Calu3 (cell line): Measurements from ENCODE around the gene AP2B1. TPM values are rescaled to one million over a fixed set of nuclear protein-coding genes. Genes with fewer than 3 reads are reported as not detected.

Experiments used
- BruUV-seq: library from RNA; stranded (reverse); fragments of 400-500 nt; replicated peaks from 2 replicates; lab custom pipeline; 2021; lab: Mats Ljungman, UMichigan
- CTCF ChIA-PET: fragments of 300-600 bp; sonication (Branson Sonifier 250); formaldehyde crosslinking; loops from one replicate; lab custom pipeline; 2022; ENCODE audit warnings: antibody characterized with exemption; lab: Charles Lee
- DNase-seq: peaks from one replicate; pipeline ENCODE4 v3.0.0; 2022
- H3K27ac Mint-ChIP-seq: one replicate; pipeline ENCODE4 v1.8.0; 2022; ENCODE audit warnings: mixed read lengths; ENCODE audit not compliant: unreplicated experiment
- H3K27me3 Mint-ChIP-seq: one replicate; pipeline ENCODE4 v1.8.0; 2022; ENCODE audit warnings: mixed read lengths; ENCODE audit not compliant: unreplicated experiment
- H3K36me3 Mint-ChIP-seq: one replicate; pipeline ENCODE4 v1.8.0; 2022; ENCODE audit warnings: mild to moderate bottlenecking, moderate library complexity, mixed read lengths; ENCODE audit not compliant: insufficient read depth, unreplicated experiment
- H3K4me1 Mint-ChIP-seq: one replicate; pipeline ENCODE4 v1.8.0; 2022; ENCODE audit warnings: mild to moderate bottlenecking, low read depth, mixed read lengths; ENCODE audit not compliant: unreplicated experiment
- H3K4me3 Mint-ChIP-seq: one replicate; pipeline ENCODE4 v1.8.0; 2022; ENCODE audit warnings: mild to moderate bottlenecking, low read depth, moderate library complexity, mixed read lengths; ENCODE audit not compliant: unreplicated experiment
- H3K9me3 Mint-ChIP-seq: one replicate; pipeline ENCODE4 v1.8.0; 2022; ENCODE audit warnings: low read depth, mixed read lengths; ENCODE audit not compliant: unreplicated experiment
- CTCF ChIP-seq: fragments of 200-600 bp; IDR thresholded peaks from one replicate; pipeline ENCODE4 v1.8.0; 2022; ENCODE audit warnings: antibody characterized with exemption; ENCODE audit not compliant: unreplicated experiment
- intact Hi-C: fragments of 100-400 bp; cut with micrococcal nuclease; formaldehyde crosslinking; loops from one replicate; pipeline ENCODE4 v1.10.0; 2022; ENCODE audit not compliant: unreplicated experiment
- total RNA-seq: library from RNA; stranded (reverse); gene quantifications from 2 replicates; pipeline ENCODE4 v1.2.3, GENCODE V29; 2022

Gene AP2B1
- total RNA-seq, 1 experiment from 2014 or later = 309 TPM

GRCh38 chr17:35734396-35734795 is 147.3 kb downstream of the AP2B1 start:
- CTCF ChIA-PET = no interaction called here
- intact Hi-C loops = no loop called here
- Mint-ChIP-seq H3K4me1 (peaks cover 7% of the 10 kb centered on the region), H3K27me3 (peaks cover 22% of the 10 kb centered on the region), H3K27ac (no peak overlapping the region), H3K4me3 (no peak overlapping the region), H3K36me3 (peaks cover 15% of the 10 kb centered on the region), H3K9me3 (no peaks in the 10 kb centered on the region)
- no TSS peak for BruUV-seq
- no peak for TF ChIP-seq CTCF
- no peak for DNase-seq

DNA sequence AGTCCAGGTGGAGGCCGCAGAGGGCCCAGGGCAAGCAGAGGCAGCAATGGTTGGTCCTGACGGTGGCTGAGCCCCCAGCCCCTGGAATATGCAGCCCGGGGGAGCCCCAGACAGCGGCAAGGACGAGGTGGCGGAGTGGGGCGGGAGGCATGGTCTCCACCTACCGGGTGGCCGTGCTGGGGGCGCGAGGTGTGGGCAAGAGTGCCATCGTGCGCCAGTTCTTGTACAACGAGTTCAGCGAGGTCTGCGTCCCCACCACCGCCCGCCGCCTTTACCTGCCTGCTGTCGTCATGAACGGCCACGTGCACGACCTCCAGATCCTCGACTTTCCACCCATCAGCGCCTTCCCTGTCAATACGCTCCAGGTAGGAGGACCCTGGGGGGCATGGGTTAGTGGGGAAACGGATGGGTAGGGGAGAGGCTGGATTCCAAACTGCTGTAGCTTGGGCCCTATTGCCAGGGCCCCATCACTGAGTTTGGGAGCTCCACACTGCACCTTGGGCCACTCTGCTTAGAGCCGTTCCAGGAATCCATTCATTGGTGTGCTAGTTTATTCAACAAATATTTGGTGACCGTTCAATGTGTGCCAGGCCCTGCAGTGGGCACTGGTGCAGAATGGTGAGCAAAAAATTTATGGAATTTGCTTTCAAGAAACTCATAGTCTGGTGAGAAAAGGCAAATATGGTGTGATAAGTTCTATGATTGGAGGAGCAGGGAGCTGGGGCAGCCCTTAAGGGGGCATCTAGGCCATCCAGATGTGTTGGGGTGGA is 148.1 kb downstream of the AP2B1 start:
- H3K27me3 Mint-ChIP-seq = peaks cover 30% of the 10 kb centered on the region
- CTCF ChIA-PET = interaction anchor here (1.3 kb wide), 1 partner anchor 12 kb away, joined by 4 read pairs; no protein-coding TSS in a partner anchor

GRCh38 chr17:35736236-35736635 is 149.1 kb downstream of the AP2B1 start:
- Mint-ChIP-seq H3K27me3 (peaks cover 31% of the 10 kb centered on the region), H3K4me1 (peaks cover 1% of the 10 kb centered on the region), H3K27ac (no peak overlapping the region), H3K4me3 (no peak overlapping the region), H3K9me3 (no peaks in the 10 kb centered on the region), H3K36me3 (peaks cover 6% of the 10 kb centered on the region)
- CTCF ChIA-PET = interaction anchor here (0.9 to 1.3 kb wide), 2 partner anchors 11 to 132 kb away, joined by 3 to 4 read pairs; no protein-coding TSS in a partner anchor
- no TSS peak for BruUV-seq
- no peak for TF ChIP-seq CTCF
- DNase-seq = no peak
- intact Hi-C loops = no loop called here

More for the DNA sequence above, 148.1 kb downstream of the AP2B1 start:
- intact Hi-C loops = no loop called here
- no peak for DNase-seq
- Mint-ChIP-seq H3K4me3 (no peak overlapping the region), H3K27ac (no peak overlapping the region), H3K4me1 (peaks cover 7% of the 10 kb centered on the region), H3K9me3 (no peaks in the 10 kb centered on the region), H3K36me3 (peaks cover 15% of the 10 kb centered on the region)
- BruUV-seq = no TSS peak
- TF ChIP-seq CTCF = no peak

DNA sequence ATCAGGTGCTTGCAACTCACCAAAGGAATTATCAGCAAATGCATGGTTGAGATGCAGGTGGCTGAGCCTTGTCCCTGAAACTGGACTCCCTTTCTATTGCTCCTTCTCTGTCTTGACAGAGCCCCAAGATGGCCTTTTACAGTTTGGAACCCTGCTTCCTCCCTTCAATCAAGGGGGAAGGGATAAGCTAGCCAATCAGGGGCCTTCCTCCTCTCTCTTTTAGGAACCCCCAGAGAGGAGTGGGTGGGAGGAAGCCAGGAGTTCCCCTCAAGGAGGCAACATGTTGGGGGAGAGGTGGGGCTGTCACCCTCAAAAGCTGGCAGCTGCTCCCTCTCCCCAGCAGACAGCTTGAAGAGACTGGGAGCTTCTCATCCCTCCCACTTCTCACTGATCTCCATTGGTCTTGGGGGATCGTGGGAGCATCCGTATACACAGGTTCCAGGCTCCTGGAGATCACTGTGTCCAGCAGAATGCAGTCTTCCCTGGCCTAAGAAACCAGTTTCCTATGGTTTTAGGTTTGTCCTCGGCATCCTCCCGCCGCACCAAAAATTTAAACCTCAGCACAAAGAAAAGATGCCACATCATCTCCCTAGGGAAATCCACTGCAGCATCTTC is 151.5 kb downstream of the AP2B1 start:
- Mint-ChIP-seq H3K36me3 (peaks cover 6% of the 10 kb centered on the region), H3K4me1 (no peaks in the 10 kb centered on the region), H3K27me3 (peaks cover 52% of the 10 kb centered on the region), H3K27ac (no peak overlapping the region), H3K9me3 (no peaks in the 10 kb centered on the region), H3K4me3 (no peak overlapping the region)
- no peak for TF ChIP-seq CTCF
- intact Hi-C loops = no loop called here
- CTCF ChIA-PET = no interaction called here
- BruUV-seq = no TSS peak
- no peak for DNase-seq
